ENCODE results near the gene LDLRAD4.
"Not testable (repeated sequence)": the region's sequence is repeated elsewhere in the genome, so short reads cannot be mapped to it uniquely, and the experiment has no call there.

- not testable (repeated sequence) for TF ChIP-seq CTCF (conservative IDR thresholded peaks at IDR 0.05); EZH2 (IDR thresholded peaks at IDR 0.05; ENCODE audit: low read depth)
Measured at GRCh38 chr18:13677350-13677749, 458.8 kb downstream of the LDLRAD4 start.

Measured in PC-9 (cell line).